Tibial nerve (tissue), 4 donors: Measurements from ENCODE around the gene DFFB.

Source experiments
- EP300 ChIP-seq, 2 donors: sonication (generic); formaldehyde crosslinking; IDR thresholded peaks; one replicate each; pipeline ENCODE4 v1.6.1; 2017; ENCODE audit warnings: antibody characterized with exemption in 2 of 2, mild to moderate bottlenecking in 1 of 2
- POLR2A ChIP-seq, 2 donors: fragments of 450-650 bp; IDR thresholded peaks; one replicate each; pipeline ENCODE4 v1.6.1; 2017; ENCODE audit warnings: antibody characterized with exemption in 2 of 2, mild to moderate bottlenecking in 2 of 2, moderate library complexity in 2 of 2
- TF ChIP-seq, protein P1 (sequence below), 5 experiments: fragments of 200-600 bp in 3 of 5; fragments of 450-650 bp in 2 of 5; sonication (generic) in 3 of 5; IDR thresholded peaks; one replicate each; pipeline ENCODE4 v1.5.1; 2016 to 2019; ENCODE audit warnings: antibody characterized with exemption in 5 of 5, mild to moderate bottlenecking in 3 of 5, moderate library complexity in 2 of 5

DNA sequence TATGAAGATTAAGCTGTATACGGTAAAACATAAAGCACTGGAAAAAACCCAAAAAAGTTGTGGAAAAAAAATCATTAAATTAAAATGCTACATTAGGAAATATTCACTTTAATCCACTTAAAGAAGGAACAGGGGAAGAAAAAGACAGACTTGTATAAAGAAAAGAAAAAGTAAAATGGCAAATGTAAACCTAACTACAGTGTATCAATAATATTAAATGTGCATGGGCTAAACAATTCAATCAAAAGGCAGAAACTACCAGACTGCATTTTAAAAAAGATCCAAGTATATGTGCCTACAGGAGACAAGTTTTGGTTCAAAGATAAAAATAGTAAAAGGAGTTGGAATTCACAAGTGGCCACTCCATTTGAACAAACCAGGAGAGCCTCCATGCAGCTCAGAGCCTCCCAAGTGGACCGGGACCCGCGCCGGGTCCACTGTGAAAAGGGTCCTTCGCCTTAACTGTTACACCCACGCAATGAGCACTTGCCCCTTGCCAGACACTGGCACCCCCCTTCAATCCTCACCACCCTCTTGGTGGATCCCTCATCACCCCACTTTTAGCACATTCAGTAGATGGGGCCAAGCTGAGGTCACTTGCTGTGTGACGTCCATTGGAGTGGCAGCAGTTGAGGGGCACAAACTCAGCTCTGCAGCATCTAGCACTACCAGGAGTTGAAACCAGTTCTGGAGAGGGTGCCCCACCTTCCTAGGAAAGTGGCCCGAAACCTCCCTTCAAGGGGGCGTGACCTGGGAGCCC lies 41.9 kb downstream of the DFFB start:
- TF ChIP-seq EP300 (IDR thresholded peaks at IDR 0.05): no peak
- TF ChIP-seq, protein P1, sequence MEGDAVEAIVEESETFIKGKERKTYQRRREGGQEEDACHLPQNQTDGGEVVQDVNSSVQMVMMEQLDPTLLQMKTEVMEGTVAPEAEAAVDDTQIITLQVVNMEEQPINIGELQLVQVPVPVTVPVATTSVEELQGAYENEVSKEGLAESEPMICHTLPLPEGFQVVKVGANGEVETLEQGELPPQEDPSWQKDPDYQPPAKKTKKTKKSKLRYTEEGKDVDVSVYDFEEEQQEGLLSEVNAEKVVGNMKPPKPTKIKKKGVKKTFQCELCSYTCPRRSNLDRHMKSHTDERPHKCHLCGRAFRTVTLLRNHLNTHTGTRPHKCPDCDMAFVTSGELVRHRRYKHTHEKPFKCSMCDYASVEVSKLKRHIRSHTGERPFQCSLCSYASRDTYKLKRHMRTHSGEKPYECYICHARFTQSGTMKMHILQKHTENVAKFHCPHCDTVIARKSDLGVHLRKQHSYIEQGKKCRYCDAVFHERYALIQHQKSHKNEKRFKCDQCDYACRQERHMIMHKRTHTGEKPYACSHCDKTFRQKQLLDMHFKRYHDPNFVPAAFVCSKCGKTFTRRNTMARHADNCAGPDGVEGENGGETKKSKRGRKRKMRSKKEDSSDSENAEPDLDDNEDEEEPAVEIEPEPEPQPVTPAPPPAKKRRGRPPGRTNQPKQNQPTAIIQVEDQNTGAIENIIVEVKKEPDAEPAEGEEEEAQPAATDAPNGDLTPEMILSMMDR (IDR thresholded peaks at IDR 0.05): no peak
- TF ChIP-seq POLR2A (IDR thresholded peaks at IDR 0.05): no peak
